Activated naive CD8-positive, alpha-beta T cell treated with anti-CD3 and anti-CD28 coated beads, Interleukin-2, amount 10 ng/mL, durations not matched to agents 7 days and 5 days (primary cell): Measurements from ENCODE around the gene NPHP4. TPM values are rescaled to one million over a fixed set of nuclear protein-coding genes. Genes with fewer than 3 reads are reported as not detected.
"Not testable (repeated sequence)": the region's sequence is repeated elsewhere in the genome, so short reads cannot be mapped to it uniquely, and the experiment has no call there.

Experiments used
- ATAC-seq: fragments of 150-1000 bp; cut with Tn5 transposase; one replicate; pipeline ENCODE4 v1.10.0; 2021; ENCODE audit warnings: low read depth, moderate library complexity
- POLR2A ChIA-PET: fragments of 350-600 bp; sonication (Branson Sonifier 250); formaldehyde crosslinking; loops from one replicate; lab custom pipeline; 2021; ENCODE audit warnings: antibody characterized with exemption; lab: Charles Lee
- DNase-seq: peaks from one replicate; pipeline ENCODE4 v3.0.0; 2021
- H3K27ac Mint-ChIP-seq: one replicate; pipeline ENCODE4 v1.8.0; 2022; ENCODE audit warnings: mild to moderate bottlenecking, mixed read lengths
- H3K27me3 Mint-ChIP-seq: one replicate; pipeline ENCODE4 v1.8.0; 2022; ENCODE audit warnings: mild to moderate bottlenecking, moderate library complexity, mixed read lengths
- H3K36me3 Mint-ChIP-seq: one replicate; pipeline ENCODE4 v1.8.0; 2021; ENCODE audit warnings: mild to moderate bottlenecking, mixed read lengths
- H3K4me1 Mint-ChIP-seq: one replicate; pipeline ENCODE4 v1.8.0; 2021; ENCODE audit warnings: mixed read lengths
- H3K4me3 Mint-ChIP-seq: one replicate; pipeline ENCODE4 v1.8.0; 2022; ENCODE audit warnings: mild to moderate bottlenecking, moderate library complexity, mixed read lengths
- H3K9me3 Mint-ChIP-seq: one replicate; pipeline ENCODE4 v1.8.0; 2021; ENCODE audit warnings: mixed read lengths
- total RNA-seq, 2 experiments: library from RNA; stranded (reverse); gene quantifications; one replicate each; pipeline ENCODE4 v1.2.3, GENCODE V29; 2021

Gene NPHP4
- total RNA-seq, 2 experiments from 2014 or later = 16.4 to 17.5 TPM

DNA sequence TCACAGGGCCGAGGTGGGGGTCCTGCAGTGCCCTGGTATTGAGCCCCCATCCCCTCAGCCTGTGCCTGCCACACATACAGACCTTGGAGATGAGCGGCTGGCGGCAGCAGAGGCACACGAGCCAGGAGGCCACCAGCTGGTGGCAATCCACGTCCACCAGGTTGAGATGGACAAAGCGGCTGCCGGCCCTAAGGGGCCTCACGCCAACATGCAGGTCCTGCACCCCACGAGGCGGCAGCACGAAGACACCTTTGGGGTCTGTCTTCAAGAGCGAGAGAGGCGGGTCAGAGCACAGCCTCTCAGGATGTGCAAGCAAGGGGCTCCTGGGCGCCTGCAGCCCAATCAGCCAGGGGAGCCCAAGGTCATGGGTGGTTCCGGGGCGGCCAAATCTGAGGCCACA, 128.0 kb downstream of the NPHP4 start:
- POLR2A ChIA-PET = no interaction called here
- Mint-ChIP-seq H3K27me3 (no peaks in the 10 kb centered on the region), H3K9me3 (peaks cover 7% of the 10 kb centered on the region), H3K36me3 (peaks cover 10% of the 10 kb centered on the region), H3K4me1 (no peaks in the 10 kb centered on the region), H3K27ac (no peak overlapping the region), H3K4me3 (no peak overlapping the region)
- DNase-seq (no peak), ATAC-seq (no peak)

DNA sequence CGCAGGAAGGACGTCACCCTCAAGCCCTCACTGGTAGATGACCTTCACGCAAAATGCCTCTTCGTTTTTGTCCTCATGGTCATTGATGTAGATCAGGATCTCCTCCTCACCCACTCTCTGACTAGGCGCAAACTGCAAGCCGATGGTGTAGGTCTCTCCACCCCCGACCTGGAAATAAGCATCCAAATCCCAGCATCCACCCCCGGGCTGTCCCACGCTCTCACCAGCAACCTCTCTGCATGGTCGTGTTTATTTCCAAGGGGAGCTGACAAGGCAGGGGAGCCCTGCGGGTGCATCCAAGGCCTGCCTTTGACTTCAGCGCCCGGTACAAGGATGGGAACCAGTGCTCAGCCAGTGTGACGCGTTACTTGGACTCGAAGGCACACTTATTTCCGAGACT, 129.0 kb downstream of the NPHP4 start:
- Mint-ChIP-seq H3K27me3 (no peaks in the 10 kb centered on the region), H3K27ac (no peak overlapping the region), H3K9me3 (no peaks in the 10 kb centered on the region), H3K4me3 (no peak overlapping the region), H3K36me3 (no peaks in the 10 kb centered on the region), H3K4me1 (no peaks in the 10 kb centered on the region)
- POLR2A ChIA-PET = no interaction called here
- DNase-seq = no peak
- no peak for ATAC-seq

- POLR2A ChIA-PET = no interaction called here
- no peaks in the 10 kb centered on the region for H3K36me3 Mint-ChIP-seq
Measured at GRCh38 chr1:5861871-5862825, 130.1 kb downstream of the NPHP4 start.

DNA sequence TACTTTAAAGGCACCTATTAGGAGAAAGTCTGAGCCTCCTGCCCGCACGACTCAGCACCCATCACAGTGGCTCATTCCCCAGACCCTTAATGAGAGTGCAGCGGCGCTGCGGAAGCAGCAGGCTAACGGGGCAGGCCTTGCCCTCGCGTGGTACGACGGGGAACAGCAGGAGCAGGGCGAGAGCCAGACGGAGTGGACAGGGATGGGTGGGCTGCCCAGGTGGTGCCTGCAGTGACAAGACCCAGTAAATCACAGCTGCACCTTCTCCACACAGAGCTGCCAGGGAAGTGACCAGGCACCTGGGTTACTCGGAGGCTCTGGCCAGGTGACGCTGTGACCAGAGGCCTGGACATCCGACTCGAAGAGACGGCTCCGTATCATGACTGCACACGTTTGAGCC, 131.9 kb downstream of the NPHP4 start:
- DNase-seq (no peak), ATAC-seq (no peak)
- POLR2A ChIA-PET = no interaction called here
- Mint-ChIP-seq H3K27ac (no peak overlapping the region), H3K9me3 (no peaks in the 10 kb centered on the region), H3K27me3 (no peaks in the 10 kb centered on the region), H3K36me3 (no peaks in the 10 kb centered on the region), H3K4me3 (no peak overlapping the region), H3K4me1 (peaks cover 5% of the 10 kb centered on the region)

More at GRCh38 chr1:5861871-5862825, 130.1 kb downstream of the NPHP4 start:
- Mint-ChIP-seq H3K27me3 (no peaks in the 10 kb centered on the region), H3K4me3 (no peak overlapping the region), H3K4me1 (no peaks in the 10 kb centered on the region), H3K9me3 (no peaks in the 10 kb centered on the region), H3K27ac (no peak overlapping the region)
- DNase-seq = no peak
- no peak for ATAC-seq

- POLR2A ChIA-PET = no interaction called here
- ATAC-seq = no peak
Measured at GRCh38 chr1:5859766-5860165, 132.5 kb downstream of the NPHP4 start.

DNA sequence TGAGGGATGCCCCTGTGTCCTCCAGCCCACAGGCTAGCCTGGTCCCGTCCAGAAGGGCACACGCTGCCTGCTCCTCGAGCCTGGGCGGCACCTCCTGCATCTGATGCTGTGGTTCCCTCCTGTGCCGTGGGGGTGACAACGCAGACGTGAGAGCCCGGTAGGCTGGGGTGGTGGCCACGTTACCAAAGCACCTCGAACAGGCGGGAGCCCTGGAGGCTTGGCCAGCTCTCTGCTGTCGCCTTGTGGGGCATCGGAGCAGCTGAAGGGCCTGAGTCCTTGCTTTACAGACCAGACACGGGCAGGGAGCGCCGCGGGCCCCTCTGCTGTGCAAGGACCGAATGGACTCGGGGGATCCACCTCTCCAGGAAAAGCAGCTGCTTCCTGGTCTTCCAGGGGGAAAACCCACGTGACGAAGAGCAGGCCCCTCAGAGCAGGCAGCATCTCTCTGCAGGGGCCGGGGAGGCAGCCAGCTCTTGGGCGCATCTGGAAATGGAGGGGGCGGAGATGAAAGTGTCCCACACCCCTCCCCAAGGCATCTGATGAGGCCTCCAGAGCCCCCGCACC, 133.3 kb downstream of the NPHP4 start:
- Mint-ChIP-seq H3K36me3 (no peaks in the 10 kb centered on the region), H3K4me1 (peaks cover 5% of the 10 kb centered on the region), H3K9me3 (no peaks in the 10 kb centered on the region), H3K4me3 (no peak overlapping the region), H3K27ac (no peak overlapping the region), H3K27me3 (no peaks in the 10 kb centered on the region)
- no peak for DNase-seq
- POLR2A ChIA-PET = no interaction called here
- no peak for ATAC-seq

More at GRCh38 chr1:5859766-5860165, 132.5 kb downstream of the NPHP4 start:
- H3K27ac Mint-ChIP-seq = no peak overlapping the region
- DNase-seq = no peak
- H3K4me3 Mint-ChIP-seq = no peak overlapping the region
- no peaks in the 10 kb centered on the region for H3K9me3 Mint-ChIP-seq
- H3K4me1 Mint-ChIP-seq = peaks cover 5% of the 10 kb centered on the region
- H3K27me3 Mint-ChIP-seq = no peaks in the 10 kb centered on the region
- H3K36me3 Mint-ChIP-seq = no peaks in the 10 kb centered on the region

- POLR2A ChIA-PET = no interaction called here
- H3K27ac Mint-ChIP-seq = no peak overlapping the region
- H3K27me3 Mint-ChIP-seq = no peaks in the 10 kb centered on the region
- no peak overlapping the region for H3K4me3 Mint-ChIP-seq
- ATAC-seq (no peak), DNase-seq (no peak)
- peaks cover 5% of the 10 kb centered on the region for H3K4me1 Mint-ChIP-seq
- no peaks in the 10 kb centered on the region for H3K9me3 Mint-ChIP-seq
- no peaks in the 10 kb centered on the region for H3K36me3 Mint-ChIP-seq
Measured at GRCh38 chr1:5858246-5858645, 134.0 kb downstream of the NPHP4 start.

GRCh38 chr1:5857508-5858090, 134.6 kb downstream of the NPHP4 start:
- no peak overlapping the region for H3K4me3 Mint-ChIP-seq
- ATAC-seq = no peak
- H3K9me3 Mint-ChIP-seq = no peaks in the 10 kb centered on the region
- POLR2A ChIA-PET = no interaction called here
- no peak for DNase-seq
- no peaks in the 10 kb centered on the region for H3K36me3 Mint-ChIP-seq
- H3K27ac Mint-ChIP-seq = no peak overlapping the region
- peaks cover 5% of the 10 kb centered on the region for H3K4me1 Mint-ChIP-seq
- no peaks in the 10 kb centered on the region for H3K27me3 Mint-ChIP-seq

DNA sequence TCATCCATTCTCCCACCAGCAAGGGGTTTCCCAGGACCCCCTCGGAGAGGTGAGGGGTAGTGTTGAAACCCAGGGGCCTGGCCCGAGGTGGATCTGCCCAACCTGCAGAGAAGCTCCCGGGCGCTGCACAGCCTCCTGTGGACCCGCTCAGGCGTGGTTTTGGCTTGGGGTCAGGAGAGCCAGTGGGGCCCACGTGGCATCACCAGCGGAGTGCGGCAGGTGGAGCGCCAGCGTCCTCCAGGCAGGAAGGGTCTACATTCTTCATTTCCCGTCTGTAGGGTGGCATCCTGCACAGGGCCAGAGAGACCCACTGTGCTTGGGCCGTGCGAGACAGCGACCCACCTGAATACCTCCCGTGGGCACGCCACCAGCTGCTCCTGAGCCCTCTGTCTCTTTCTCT, 135.2 kb downstream of the NPHP4 start:
- ATAC-seq (no peak), DNase-seq (no peak)
- POLR2A ChIA-PET = no interaction called here
- no peaks in the 10 kb centered on the region for H3K36me3 Mint-ChIP-seq
- H3K4me3 Mint-ChIP-seq = no peak overlapping the region
- H3K27me3 Mint-ChIP-seq = no peaks in the 10 kb centered on the region
- H3K4me1 Mint-ChIP-seq = peaks cover 5% of the 10 kb centered on the region
- H3K9me3 Mint-ChIP-seq = no peaks in the 10 kb centered on the region
- H3K27ac Mint-ChIP-seq = no peak overlapping the region

- POLR2A ChIA-PET = no interaction called here
- no peaks in the 10 kb centered on the region for H3K9me3 Mint-ChIP-seq
- no peaks in the 10 kb centered on the region for H3K36me3 Mint-ChIP-seq
- no peak overlapping the region for H3K4me3 Mint-ChIP-seq
- no peaks in the 10 kb centered on the region for H3K27me3 Mint-ChIP-seq
- no peak for ATAC-seq
- no peak overlapping the region for H3K27ac Mint-ChIP-seq
- H3K4me1 Mint-ChIP-seq = peaks cover 5% of the 10 kb centered on the region
- no peak for DNase-seq
Measured at GRCh38 chr1:5856246-5856815, 135.9 kb downstream of the NPHP4 start.

GRCh38 chr1:5855196-5855897, 136.9 kb downstream of the NPHP4 start:
- DNase-seq (no peak), ATAC-seq (no peak)
- H3K9me3 Mint-ChIP-seq = no peaks in the 10 kb centered on the region
- no peaks in the 10 kb centered on the region for H3K36me3 Mint-ChIP-seq
- H3K4me3 Mint-ChIP-seq = no peak overlapping the region
- POLR2A ChIA-PET = no interaction called here
- no peaks in the 10 kb centered on the region for H3K27me3 Mint-ChIP-seq
- H3K4me1 Mint-ChIP-seq = peaks cover 5% of the 10 kb centered on the region
- no peak overlapping the region for H3K27ac Mint-ChIP-seq

- ATAC-seq (no peak), DNase-seq (no peak)
- Mint-ChIP-seq H3K4me1 (peaks cover 5% of the 10 kb centered on the region), H3K36me3 (no peaks in the 10 kb centered on the region), H3K4me3 (no peak overlapping the region), H3K27ac (no peak overlapping the region), H3K27me3 (no peaks in the 10 kb centered on the region), H3K9me3 (no peaks in the 10 kb centered on the region)
- POLR2A ChIA-PET = no interaction called here
Measured at GRCh38 chr1:5854754-5855153, 137.5 kb downstream of the NPHP4 start.

- DNase-seq, ATAC-seq, H3K9me3 Mint-ChIP-seq, H3K4me1 Mint-ChIP-seq, H3K4me3 Mint-ChIP-seq, H3K36me3 Mint-ChIP-seq, H3K27me3 Mint-ChIP-seq, POLR2A ChIA-PET, H3K27ac Mint-ChIP-seq: not testable (repeated sequence)
Measured at GRCh38 chr1:5853858-5854257, 138.4 kb downstream of the NPHP4 start.
